ENCODE measurements around the gene BIRC3.
"Not testable (repeated sequence)": the region's sequence is repeated elsewhere in the genome, so short reads cannot be mapped to it uniquely, and the experiment has no call there.

The BIRC3 gene

DNA sequence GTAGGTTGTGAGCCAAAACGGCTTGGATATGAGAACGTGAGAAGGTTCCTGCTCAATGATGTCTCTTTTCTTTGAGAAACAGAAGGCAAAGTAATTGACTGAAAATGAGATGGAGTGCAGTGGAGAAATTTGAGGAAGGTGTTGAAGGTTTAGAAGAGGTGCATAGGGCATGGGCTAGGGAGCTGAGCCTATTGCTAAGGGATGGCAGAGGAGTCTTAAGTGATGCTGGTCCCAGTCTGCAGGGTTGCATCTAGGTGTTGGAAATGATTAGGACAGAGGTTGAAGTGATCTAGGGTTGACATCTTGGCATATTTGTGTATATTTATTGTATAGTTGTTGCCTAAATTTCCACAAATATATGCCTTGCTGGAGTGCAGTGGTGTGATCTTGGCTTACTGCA lies 2.3 kb downstream of the BIRC3 start:
- H3K27ac ChIP-seq: peak overlapping the region in 11 of 21 experiments; percentile 3 to 92 (median 85)
- peak overlapping the region; percentile 5 to 59 (median 41) for H3K4me3 ChIP-seq

DNA sequence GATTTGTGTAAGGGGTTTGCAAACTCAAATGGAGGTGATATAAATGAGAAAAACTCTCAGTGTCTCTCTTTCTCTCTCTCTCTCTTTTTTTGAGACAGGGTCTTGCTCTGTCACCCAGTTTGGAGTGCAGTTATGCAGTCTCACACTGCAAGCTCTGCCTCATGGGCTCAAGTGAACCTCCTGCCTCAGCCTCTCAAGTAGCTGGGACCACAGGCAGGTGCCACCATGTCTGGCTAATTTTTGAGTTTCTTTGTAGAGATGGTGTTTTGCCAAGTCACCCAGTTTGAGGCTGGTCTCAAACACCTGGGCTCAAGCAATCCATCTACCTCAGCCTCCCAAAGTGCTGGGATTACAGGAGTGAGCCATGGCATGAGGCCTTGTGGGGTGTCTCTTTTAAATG lies 2.9 kb downstream of the BIRC3 start:
- H3K27ac ChIP-seq: peak overlapping the region in 12 of 21 experiments; percentile 1 to 92 (median 67)

DNA sequence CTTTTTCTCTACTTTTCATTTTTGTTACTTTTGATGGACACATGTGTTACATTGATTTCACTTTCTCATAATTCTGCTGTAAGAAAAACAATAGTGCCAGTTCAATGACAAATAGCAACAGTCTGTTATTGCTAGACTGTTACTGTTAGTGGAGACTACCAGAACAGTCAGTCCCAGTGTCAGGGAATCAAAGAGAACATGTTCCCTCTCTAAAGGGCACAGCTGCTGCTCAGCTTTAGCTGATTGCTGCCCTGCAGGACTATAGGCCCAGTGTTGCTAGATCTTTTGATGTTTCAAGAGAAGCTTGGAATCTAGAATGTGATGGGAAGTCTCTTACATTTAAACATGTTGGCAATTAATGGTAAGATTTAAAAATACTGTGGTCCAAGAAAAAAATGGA lies 3.4 kb downstream of the BIRC3 start:
- Histone ChIP-seq H3K27ac (peak overlapping the region in 10 of 21 experiments; percentile 1 to 92 (median 84)), H3K4me3 (peak overlapping the region in 3 of 7 experiments; percentile 17 to 52 (median 48))

More for the DNA sequence above, 2.9 kb downstream of the BIRC3 start:
- H3K4me3 ChIP-seq: peak overlapping the region in 6 of 7 experiments; percentile 5 to 52 (median 29)

DNA sequence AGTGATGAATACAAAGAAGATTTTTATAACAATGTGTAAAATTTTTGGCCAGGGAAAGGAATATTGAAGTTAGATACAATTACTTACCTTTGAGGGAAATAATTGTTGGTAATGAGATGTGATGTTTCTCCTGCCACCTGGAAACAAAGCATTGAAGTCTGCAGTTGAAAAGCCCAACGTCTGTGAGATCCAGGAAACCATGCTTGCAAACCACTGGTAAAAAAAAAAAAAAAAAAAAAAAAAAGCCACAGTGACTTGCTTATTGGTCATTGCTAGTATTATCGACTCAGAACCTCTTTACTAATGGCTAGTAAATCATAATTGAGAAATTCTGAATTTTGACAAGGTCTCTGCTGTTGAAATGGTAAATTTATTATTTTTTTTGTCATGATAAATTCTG lies 5.3 kb downstream of the BIRC3 start:
- H3K4me3 ChIP-seq: no peak overlapping the region
- peak overlapping the region in 3 of 21 experiments; percentile 1 to 85 (median 59) for H3K27ac ChIP-seq

DNA sequence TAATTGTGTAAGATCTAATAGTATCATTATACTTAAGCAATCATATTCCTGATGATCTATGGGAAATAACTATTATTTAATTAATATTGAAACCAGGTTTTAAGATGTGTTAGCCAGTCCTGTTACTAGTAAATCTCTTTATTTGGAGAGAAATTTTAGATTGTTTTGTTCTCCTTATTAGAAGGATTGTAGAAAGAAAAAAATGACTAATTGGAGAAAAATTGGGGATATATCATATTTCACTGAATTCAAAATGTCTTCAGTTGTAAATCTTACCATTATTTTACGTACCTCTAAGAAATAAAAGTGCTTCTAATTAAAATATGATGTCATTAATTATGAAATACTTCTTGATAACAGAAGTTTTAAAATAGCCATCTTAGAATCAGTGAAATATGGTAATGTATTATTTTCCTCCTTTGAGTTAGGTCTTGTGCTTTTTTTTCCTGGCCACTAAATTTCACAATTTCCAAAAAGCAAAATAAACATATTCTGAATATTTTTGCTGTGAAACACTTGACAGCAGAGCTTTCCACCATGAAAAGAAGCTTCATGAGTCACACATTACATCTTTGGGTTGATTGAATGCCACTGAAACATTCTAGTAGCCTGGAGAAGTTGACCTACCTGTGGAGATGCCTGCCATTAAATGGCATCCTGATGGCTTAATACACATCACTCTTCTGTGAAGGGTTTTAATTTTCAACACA lies 6.4 kb downstream of the BIRC3 start:
- H3K4me3 ChIP-seq: no peak overlapping the region
- peak overlapping the region in 1 of 21 experiments; percentile 85 for H3K27ac ChIP-seq

DNA sequence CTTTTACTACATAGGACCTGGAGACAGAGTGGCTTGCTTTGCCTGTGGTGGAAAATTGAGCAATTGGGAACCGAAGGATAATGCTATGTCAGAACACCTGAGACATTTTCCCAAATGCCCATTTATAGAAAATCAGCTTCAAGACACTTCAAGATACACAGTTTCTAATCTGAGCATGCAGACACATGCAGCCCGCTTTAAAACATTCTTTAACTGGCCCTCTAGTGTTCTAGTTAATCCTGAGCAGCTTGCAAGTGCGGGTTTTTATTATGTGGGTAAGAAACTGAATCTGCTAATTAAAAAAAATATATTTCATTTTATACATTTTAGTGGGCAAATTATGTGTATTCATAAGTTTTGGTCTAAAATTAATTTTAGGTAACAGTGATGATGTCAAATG lies 7.8 kb downstream of the BIRC3 start:
- no peak overlapping the region for H3K27ac ChIP-seq
- H3K4me3 ChIP-seq: no peak overlapping the region

DNA sequence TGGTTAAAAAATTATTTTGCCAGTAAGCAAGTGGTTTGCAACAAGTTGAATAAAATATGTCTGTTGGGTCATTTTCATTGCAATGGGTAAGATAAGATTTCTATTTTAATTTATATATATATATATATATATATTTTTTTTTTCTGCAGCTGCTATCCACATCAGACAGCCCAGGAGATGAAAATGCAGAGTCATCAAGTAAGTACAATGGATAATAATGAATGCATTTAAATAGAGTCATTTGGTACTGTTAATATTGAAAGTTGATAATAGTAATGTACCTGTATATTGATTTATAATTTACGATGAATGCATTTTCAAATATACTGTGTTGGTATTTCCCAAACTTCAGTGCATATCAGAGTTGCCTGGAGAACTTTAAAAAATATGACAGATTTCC lies 11.5 kb downstream of the BIRC3 start:
- H3K27ac ChIP-seq: no peak overlapping the region

DNA sequence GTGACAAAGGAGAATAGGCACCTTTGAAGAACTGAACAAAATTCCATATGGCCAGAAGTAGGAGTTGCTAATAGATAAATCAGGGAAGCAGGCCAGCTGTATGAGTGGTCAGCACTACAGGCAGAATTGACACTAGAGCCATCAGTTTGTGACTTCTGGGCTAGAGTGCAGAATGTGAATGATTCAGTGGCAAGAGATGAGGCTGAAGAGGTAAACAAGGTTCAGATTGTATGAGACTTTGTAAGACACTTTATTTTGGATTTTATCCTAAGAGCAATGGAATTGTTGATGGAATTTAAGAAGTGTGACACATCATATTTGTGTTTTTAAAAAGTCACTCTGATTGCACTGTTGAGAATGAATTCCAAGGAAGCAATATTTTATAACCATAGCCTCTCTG lies 12.9 kb downstream of the BIRC3 start:
- no peak overlapping the region for H3K27ac ChIP-seq
- no peak overlapping the region for H3K4me3 ChIP-seq

More for the DNA sequence above, 11.5 kb downstream of the BIRC3 start:
- H3K4me3 ChIP-seq: no peak overlapping the region

DNA sequence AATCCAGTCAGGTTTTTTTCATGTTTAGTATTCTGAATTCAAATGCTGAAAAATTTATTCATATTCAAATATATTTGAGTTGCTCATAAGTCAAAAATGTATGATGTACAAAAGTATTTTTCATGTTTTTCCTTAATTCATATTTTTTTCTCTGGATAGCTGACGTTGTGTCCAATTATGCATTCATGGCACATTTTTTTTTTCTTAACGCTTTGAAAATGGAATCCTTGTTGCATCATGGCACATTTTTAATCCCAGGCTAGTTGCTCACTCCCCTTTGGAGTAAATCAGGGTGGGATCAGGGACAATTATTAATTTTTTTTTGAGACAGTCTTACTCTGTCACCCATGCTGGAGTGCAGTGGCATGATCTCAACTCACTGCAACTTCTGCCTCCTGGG lies 14.1 kb downstream of the BIRC3 start:
- H3K27ac ChIP-seq: no peak overlapping the region
- no peak overlapping the region for H3K4me3 ChIP-seq

DNA sequence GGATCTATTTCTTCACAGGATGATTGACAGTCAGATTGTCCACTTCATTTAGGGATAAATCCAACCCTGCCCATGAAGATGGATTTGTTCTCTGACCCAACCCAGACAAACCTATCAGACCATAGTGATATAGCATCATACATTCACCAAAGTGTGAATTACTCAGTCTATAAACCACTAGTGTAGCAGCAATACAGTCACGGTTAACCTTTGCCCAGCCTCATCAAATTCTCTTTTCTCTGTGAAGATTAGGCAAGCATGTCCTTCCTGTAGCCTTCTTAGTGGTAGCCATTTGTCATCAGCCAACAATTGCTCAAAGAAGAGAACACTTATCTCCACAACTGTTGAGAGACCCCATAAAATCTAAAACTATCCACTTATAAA lies 15.3 kb downstream of the BIRC3 start:
- no peak overlapping the region for H3K4me3 ChIP-seq
- H3K27ac ChIP-seq: no peak overlapping the region

DNA sequence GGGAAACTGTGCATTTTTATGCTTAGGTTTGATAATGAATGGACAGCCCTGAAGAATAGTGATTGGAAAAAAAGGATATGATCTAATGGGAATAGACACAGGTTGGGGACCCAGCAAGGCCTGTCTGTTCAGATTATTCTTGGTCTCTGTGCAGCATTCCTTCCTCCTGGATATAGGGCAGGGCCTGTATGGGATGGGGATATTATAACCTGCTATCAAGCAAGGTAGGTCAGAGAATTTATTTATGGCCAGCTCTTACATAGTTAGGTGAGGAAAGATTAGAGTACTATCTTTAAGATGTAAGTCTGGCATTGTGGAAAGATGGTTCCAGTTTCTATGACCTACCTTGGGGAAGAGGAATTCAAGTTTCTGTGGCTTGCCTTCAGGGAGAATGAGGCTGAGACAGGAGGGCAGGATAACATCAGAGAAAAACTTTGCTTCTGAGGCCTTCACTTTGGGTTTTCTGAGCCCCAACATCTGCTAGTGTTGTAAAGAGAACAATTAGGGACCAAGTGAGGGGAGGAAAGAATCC lies 21.3 kb downstream of the BIRC3 start:
- Histone ChIP-seq H3K27ac (no peak overlapping the region), H3K4me3 (no peak overlapping the region)

DNA sequence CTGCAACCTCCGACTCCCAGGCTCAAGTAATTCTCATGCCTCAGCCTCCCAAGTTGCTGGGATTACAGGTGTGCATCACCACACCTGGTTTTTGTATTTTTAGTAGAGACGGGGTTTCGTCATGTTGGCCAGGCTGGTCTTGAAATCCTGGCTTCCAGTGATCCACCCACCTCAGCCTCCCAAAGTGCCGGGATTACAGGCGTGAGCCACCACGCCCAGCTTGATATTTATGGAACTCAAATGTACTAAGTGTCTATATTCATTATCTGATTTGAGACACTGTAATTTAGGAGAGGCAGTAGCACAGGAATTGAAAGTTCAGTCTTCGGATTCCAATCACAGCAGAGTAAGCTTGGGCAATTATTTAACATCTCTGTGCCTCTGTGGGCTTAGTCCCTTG lies 24.0 kb downstream of the BIRC3 start:
- H3K4me3 ChIP-seq, H3K27ac ChIP-seq: not testable (repeated sequence)

DNA sequence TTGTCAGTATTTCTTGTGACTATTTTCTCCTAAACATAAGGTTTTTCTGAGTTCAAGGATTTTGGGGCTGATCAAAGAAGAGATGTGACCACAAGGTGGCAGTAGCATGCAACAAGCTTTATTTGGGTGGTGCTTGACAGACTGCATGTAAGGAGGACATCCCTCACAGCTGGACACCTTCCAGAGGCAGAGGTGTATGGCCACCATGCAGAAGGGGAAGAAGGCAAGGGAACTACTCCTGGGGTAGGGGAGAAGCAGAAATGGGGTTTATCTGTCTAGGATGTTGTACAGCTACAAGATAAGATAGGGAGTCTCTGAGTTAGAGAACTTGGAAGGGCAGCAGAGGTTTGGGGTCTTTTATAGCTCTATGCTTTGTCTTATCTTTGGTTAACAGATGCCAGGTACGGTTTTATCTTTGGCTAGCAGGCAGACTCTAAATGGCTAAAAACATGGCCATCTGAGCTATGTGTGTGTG lies 24.6 kb downstream of the BIRC3 start:
- Histone ChIP-seq H3K27ac (no peak overlapping the region), H3K4me3 (no peak overlapping the region)

DNA sequence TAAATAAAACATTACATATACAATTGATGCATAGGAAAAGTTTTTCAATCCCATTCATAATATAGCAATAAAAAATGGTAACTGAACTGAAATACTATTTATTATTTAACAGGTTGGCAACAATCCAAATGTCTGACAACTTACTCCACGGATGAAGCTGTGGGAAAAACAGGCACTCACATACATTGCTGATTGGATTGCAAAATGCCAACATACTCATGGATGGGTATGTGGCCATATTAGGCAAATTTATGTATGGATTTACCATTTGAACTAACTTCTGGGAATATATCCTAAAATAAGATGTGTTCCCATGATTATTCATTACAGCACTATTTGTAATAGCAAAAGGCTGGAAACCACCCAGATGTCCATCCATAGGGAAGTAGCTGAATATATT lies 26.5 kb downstream of the BIRC3 start:
- Histone ChIP-seq H3K27ac (no peak overlapping the region), H3K4me3 (no peak overlapping the region)

DNA sequence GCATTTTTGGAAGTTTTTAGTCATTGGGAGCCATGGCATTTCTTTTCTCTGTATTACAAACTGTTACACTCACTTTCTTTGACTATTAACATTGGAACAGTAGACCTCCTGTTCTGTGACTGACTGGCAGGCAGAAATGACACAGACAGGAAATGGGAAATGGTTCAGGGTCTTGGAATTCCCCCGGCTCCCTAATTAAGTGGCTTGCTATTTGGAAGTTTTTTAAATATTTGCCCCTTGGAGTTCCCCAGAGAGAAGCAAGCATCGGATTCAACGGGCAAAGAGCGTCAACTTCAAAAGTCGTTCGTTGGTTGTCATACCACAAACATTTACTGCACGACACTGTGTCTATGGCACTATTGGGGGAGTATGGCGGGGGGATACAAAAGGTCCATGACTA lies 28.6 kb downstream of the BIRC3 start:
- Histone ChIP-seq H3K27ac (peak overlapping the region in 20 of 21 experiments; percentile 94 to 100 (median 99)), H3K4me3 (peak overlapping the region in 6 of 7 experiments; percentile 56 to 86 (median 76))

DNA sequence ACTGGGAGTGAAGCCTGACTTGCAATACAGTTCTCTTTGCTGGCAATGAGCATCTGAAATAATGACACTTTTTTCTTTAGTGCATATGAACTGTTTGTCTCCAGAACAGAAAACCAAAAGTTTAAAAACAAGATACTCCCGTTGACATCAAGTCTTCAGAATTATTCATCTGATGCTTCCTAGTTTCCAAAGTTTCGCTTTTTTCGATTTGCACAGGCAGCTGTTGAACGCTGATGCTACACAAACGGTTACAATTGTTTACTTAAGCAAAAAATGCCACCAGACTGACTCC lies 29.1 kb downstream of the BIRC3 start:
- peak overlapping the region; percentile 67 to 100 (median 99) for H3K27ac ChIP-seq
- H3K4me3 ChIP-seq: peak overlapping the region; percentile 56 to 86 (median 74)

DNA sequence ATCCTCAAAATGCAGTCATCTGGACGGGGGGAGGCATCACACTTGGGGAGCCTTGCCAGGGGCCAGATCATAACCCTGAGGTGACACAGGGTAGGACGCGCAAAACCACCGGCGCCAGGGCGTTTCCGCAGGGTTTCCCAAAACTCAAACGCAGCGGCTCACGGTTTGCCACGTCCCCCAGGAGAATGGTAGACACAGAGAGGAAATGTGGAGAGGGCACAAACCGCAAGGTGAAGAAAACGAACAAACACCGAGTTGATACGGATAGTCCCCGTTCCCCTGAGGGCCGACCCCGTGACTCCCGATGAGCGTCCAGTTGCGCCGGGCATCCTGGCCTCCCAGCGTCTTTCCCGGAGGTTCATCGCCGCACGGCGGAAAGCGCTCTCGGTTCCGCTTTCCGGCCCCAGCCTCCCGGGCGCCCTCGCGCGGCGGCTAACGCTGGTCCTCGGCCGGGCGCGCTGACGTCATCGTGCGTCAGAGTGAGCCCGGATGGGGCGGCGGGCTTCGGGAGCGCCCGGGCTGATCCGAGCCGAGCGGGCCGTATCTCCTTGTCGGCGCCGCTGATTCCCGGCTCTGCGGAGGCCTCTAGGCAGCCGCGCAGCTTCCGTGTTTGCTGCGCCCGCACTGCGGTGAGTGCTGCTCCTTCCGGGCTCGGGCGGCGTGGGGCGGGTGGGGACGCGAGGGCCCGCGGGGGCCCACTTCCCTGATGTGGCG lies 29.6 kb downstream of the BIRC3 start, which contains the start of gene BIRC2:
BIRC2 (plus strand) TSS at position 467 of the 714 bp plus-strand sequence. CDS start 2,641 bp downstream, outside the sequence.
- Histone ChIP-seq H3K4me3 (peak within 1 kb of the TSS; percentile 56 to 86 (median 74)), H3K27ac (peak within 1 kb of the TSS; percentile 91 to 100 (median 99))

DNA sequence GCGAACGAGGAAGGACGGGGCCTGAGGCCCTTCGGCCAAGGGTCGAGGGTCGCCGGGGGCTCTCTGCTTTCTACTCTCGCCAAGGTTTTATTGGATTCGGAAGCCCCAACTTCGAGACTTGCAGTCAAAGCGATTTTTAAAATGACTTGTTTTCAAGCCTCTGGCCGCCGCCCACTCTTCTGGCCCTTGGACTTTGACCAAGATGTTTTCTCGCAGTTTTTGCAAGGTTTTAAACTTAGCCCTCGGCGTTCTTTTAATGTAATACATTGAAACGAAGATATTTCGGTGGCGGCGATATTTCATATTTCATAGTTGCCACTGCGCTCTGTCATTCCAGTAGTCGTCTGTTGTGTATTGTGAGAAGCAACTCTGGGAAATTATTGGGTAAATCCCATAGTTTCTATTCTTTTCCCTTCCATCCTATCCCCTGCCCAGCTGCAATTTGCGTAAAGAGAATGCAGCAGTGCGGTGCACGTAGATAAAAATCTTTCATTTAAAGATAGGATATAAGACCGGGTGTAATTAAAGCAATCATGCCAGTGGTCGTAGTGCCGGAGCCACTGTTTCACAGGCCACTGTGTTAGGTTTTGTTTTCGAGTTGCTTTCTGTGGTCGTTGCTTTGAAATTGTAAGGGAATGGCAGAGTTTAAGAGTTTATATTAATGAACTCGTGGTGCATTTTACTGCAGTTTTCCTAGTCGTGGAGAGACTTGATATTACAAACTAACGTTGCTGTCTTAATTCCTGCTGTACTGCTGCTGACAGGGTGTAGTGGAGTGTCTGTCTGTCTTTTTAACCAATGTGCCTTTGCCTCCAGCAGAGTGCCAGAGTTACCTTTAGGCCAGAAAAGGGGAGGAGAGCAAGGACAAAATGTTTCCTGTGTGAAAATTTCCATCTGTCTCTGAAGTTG lies 30.4 kb downstream of the BIRC3 start:
- H3K27ac ChIP-seq: peak overlapping the region; percentile 91 to 100 (median 99)
- peak overlapping the region; percentile 56 to 86 (median 74) for H3K4me3 ChIP-seq

DNA sequence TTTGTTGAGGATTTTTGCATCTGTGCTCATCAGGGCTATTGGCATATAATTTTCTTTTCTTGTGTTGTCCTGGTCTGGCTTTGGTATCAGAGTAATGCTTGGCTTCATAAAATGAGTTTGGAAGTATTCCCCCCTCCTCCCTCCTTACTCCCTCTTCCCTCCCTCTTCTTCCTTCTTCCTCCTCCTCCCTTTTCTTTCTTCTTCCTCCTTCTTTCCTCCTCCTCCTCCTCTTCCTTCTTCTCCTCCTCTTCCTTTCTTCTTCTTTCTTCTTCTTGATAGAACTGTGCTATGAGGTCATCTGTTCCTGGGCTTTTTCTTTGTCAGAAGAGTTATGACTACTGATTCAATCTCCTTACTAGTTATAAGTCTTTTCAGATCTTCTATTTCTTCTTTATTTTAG lies 39.8 kb downstream of the BIRC3 start:
- Histone ChIP-seq H3K4me3 (no peak overlapping the region), H3K27ac (no peak overlapping the region)

DNA sequence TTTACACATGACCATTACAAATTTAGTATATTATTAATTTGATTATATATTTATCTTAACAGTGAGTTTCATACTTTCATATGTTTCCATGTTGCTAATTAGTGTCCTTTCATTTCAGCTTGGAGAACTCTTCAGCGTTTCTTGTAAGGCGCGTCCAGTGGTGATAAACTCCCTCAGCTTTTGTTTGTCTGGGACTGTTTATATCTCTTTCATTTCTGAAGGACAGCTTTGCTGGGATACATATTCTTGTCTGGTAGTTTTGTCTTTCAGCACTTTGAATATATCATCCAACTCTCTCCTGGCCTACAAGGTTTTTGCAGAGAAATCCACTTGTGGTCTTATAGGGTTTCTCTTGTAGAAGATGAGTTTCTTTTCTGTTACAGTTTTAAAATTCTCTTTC lies 42.1 kb downstream of the BIRC3 start:
- H3K27ac ChIP-seq: no peak overlapping the region
- H3K4me3 ChIP-seq: no peak overlapping the region

Data from skin epidermis (tissue), 12 donors.